HCT116 (cell line): Measurements from ENCODE around the gene TTLL4.

ENCODE experiments used
- CEBPB ChIP-seq: IDR thresholded peaks from 2 replicates; pipeline ENCODE4 v1.6.1; 2012; ENCODE audit warnings: low read depth
- CTCF ChIP-seq, 3 experiments: fragments of 200-600 bp in 1 of 3; sonication (generic) in 1 of 3; IDR thresholded peaks in 2 of 3; conservative IDR thresholded peaks in 1 of 3; 2 replicates each; pipeline ENCODE4 v1.5.1; 2012 to 2017; ENCODE audit warnings: low read depth in 2 of 3, low read length in 2 of 3, antibody characterized with exemption in 1 of 3, borderline replicate concordance in 1 of 3, control low read depth in 1 of 3, mild to moderate bottlenecking in 1 of 3, mixed read lengths in 1 of 3, mixed run types in 1 of 3, moderate library complexity in 1 of 3; ENCODE audit not compliant: insufficient read depth in 1 of 3
- JUND ChIP-seq: IDR thresholded peaks from 2 replicates; pipeline ENCODE4 v1.6.1; 2012
- POLR2AphosphoS5 ChIP-seq: IDR thresholded peaks from 2 replicates; pipeline ENCODE4 v1.6.1; 2011; ENCODE audit warnings: mild to moderate bottlenecking, low read depth, low read length, moderate library complexity
- SRF ChIP-seq: IDR thresholded peaks from 2 replicates; pipeline ENCODE4 v1.6.1; 2012; ENCODE audit warnings: low read depth
- YY1 ChIP-seq: IDR thresholded peaks from 2 replicates; pipeline ENCODE4 v1.6.1; 2011; ENCODE audit warnings: low read length, low read depth, moderate library complexity, mild to moderate bottlenecking; ENCODE audit not compliant: insufficient replicate concordance; ENCODE audit errors: extremely low read depth
- ZFX ChIP-seq: fragments of 450-650 bp; IDR thresholded peaks from 2 replicates; pipeline ENCODE4 v1.6.1; 2017
- TF ChIP-seq, protein P1 (sequence below): IDR thresholded peaks from 2 replicates; pipeline ENCODE4 v1.6.1; 2012

GRCh38 chr2:218671097-218671653 is 39.5 kb upstream of the TTLL4 start:
- TF ChIP-seq CTCF (IDR thresholded peaks at IDR 0.05 in 2 of 3, conservative IDR thresholded peaks at IDR 0.05 in 1 of 3; ENCODE audit: borderline replicate concordance in 1 of 3, insufficient read depth in 1 of 3, low read depth in 2 of 3, low read length in 2 of 3) (no peak), YY1 (no peak), POLR2AphosphoS5 (no peak), JUND (no peak), SRF (no peak), ZFX (no peak), CEBPB (no peak)
- TF ChIP-seq, protein P1, sequence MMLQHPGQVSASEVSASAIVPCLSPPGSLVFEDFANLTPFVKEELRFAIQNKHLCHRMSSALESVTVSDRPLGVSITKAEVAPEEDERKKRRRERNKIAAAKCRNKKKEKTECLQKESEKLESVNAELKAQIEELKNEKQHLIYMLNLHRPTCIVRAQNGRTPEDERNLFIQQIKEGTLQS = no peak
